ENCODE measurements around the gene TRAF4.
A peak's percentile ranks its signal among the peaks of the same experiment; 100 is the strongest.

Gene TRAF4

DNA sequence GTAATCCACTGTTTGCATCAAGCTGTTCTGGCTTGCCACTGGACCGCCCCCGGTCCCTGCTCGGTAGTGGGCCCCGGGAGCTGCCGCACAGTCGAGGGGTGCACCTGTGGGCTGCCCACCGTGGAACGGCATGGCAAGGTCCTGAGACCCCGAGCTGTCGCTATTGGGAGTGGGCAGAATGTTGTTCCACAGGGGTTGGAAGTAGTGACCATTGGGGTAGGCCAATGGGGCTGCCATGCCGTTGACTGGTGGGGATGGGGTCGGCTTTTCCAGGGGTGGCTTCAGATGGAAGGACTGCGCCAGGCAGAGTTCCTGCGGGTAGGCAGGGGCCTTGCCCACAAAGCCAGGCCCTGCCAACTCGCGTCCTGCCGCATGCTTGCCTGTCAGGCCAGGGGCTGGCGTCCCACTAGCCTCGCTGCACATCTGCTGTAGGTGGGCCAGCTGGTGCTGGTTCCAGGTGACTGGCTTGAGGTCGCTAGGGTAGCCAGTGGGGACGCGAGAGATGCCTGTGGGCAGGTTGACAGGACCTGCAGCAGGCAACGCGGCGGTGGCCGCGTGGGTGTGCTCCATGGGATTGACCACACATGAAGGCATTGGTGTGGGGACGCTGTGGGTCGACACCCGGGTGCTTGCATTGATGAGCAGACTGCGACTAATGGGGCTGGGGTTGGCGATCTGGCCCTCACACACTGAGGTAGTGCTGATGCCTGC lies 14.8 kb downstream of the TRAF4 start:
- TF ChIP-seq, protein P1, sequence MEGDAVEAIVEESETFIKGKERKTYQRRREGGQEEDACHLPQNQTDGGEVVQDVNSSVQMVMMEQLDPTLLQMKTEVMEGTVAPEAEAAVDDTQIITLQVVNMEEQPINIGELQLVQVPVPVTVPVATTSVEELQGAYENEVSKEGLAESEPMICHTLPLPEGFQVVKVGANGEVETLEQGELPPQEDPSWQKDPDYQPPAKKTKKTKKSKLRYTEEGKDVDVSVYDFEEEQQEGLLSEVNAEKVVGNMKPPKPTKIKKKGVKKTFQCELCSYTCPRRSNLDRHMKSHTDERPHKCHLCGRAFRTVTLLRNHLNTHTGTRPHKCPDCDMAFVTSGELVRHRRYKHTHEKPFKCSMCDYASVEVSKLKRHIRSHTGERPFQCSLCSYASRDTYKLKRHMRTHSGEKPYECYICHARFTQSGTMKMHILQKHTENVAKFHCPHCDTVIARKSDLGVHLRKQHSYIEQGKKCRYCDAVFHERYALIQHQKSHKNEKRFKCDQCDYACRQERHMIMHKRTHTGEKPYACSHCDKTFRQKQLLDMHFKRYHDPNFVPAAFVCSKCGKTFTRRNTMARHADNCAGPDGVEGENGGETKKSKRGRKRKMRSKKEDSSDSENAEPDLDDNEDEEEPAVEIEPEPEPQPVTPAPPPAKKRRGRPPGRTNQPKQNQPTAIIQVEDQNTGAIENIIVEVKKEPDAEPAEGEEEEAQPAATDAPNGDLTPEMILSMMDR (conservative IDR thresholded peaks at IDR 0.05) = no peak
- no peak for TF ChIP-seq ZFX (IDR thresholded peaks at IDR 0.05)
- H3K27ac ChIP-seq = no peak overlapping the region; the same call in 1 of the 2 replicates

DNA sequence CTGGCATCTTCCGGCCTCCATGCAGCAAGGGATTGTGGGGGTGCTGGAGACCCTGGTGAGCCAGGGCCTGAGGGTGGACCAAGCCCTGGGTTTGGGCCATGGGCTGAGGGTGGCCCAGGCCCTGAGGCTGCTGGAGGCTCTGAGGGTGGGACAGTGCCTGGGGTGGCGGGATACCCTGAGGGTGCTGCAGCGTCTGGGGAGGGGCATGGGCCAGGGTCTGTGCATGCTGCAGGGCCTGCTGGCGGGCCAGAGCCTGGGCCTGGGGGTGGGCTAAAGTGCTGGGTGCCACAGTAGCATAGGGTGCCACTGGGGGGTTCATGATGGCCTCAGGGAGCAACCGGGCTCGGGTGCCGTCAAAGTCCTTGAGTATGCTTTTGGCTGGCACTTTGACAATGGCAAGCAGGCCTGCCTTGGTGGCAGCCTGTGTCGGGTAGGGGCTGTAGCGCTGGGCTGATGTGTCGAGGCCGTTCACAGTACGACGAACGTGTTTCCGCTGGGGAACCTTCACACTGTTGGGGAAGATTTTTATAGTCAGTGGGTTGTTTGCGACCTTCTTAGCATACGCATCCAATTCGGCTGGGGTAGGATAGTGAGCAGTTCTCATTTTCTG lies 15.6 kb downstream of the TRAF4 start:
- peak overlapping the region; percentile 82 for H3K27ac ChIP-seq
- TF ChIP-seq, protein P1 (conservative IDR thresholded peaks at IDR 0.05) = no peak
- no peak for TF ChIP-seq ZFX (IDR thresholded peaks at IDR 0.05)

- H3K27ac ChIP-seq = peak overlapping the region; percentile 82
- TF ChIP-seq, protein P1 (conservative IDR thresholded peaks at IDR 0.05) = no peak
- no peak for TF ChIP-seq ZFX (IDR thresholded peaks at IDR 0.05)
Measured at GRCh38 chr17:28760601-28761562, 17.1 kb downstream of the TRAF4 start.

DNA sequence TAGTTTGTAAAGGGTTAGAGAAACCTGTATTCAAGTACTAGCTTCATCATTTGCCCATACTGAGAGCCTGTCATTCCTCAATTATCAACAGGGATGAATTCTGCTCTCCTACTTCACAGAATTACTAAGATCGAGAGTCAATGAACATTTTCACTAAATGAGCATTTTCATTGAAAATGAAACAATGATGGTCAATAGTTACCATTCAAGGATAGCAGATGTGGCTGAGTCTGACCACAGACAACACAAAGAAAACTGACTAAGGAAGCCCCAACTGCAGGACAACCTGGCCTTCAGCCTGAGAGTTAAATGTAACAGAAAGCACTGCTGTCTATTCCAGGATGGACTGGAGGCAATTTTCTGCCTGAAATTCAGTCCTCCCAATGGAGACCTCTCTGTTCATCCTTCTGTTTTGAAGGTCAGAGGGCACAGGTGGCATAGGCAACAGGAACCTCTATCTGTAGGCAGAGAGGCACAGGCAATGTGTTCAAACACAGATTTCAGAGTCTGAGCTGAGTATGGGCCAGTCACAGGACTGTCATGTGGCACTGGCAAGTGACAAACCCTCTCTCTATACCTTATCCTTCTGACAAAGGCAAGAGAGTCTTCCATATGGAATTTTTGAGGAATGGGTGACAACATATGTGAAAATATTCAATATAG lies 19.5 kb downstream of the TRAF4 start:
- no peak overlapping the region; the same call in 1 of the 2 replicates for H3K27ac ChIP-seq

GRCh38 chr17:28763804-28764266 lies 20.0 kb downstream of the TRAF4 start:
- H3K27ac ChIP-seq = peak overlapping the region; percentile 60
- TF ChIP-seq ZFX (IDR thresholded peaks at IDR 0.05) = no peak
- TF ChIP-seq, protein P1 (conservative IDR thresholded peaks at IDR 0.05) = peak; percentile 94

More for the DNA sequence above, 19.5 kb downstream of the TRAF4 start:
- TF ChIP-seq ZFX (IDR thresholded peaks at IDR 0.05) = no peak
- TF ChIP-seq, protein P1 (conservative IDR thresholded peaks at IDR 0.05) = no peak

DNA sequence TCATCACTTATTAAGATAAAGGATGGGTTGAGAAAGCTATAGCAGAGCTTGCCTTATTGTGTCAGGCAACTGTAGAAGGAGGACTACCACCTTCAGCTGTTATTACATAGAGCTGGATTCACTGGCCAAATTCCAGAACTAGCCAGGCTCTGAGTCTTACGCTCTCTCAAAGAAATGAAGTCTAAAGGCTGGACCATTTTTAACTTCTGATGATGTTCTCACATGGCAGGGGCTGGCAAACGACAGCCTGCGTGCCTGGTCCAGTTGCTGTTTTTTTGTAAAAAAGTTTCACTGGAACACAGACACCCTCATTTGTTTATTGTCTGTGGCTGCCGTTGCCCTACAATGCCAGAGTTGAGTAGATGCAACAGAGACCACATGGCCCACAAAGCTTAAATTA lies 21.2 kb downstream of the TRAF4 start:
- H3K27ac ChIP-seq = no peak overlapping the region
- no peak for TF ChIP-seq ZFX (IDR thresholded peaks at IDR 0.05)
- TF ChIP-seq, protein P1 (conservative IDR thresholded peaks at IDR 0.05) = no peak
